GM12892 (cell line): ENCODE data around the gene UPK3BL2.
"Not testable (repeated sequence)": the region's sequence is repeated elsewhere in the genome, so short reads cannot be mapped to it uniquely, and the experiment has no call there.

Experiments
- POLR2A ChIP-seq: IDR thresholded peaks from 2 replicates; pipeline ENCODE4 v1.6.1; 2011; ENCODE audit warnings: low read depth, low read length, control low read depth
- POLR2AphosphoS5 ChIP-seq: IDR thresholded peaks from 2 replicates; pipeline ENCODE4 v1.6.1; 2011; ENCODE audit warnings: low read depth, low read length, control low read depth
- TAF1 ChIP-seq: IDR thresholded peaks from 2 replicates; pipeline ENCODE4 v1.6.1; 2011; ENCODE audit warnings: low read depth, mild to moderate bottlenecking, control low read depth, low read length, borderline replicate concordance

GRCh38 chr7:102592477-102593019 is 49.1 kb upstream of the UPK3BL2 start:
- TF ChIP-seq POLR2A, POLR2AphosphoS5, TAF1: not testable (repeated sequence)
